Renal cortex interstitium (tissue), 3 donors: ENCODE data around the gene SMYD1. TPM values are rescaled to one million over a fixed set of nuclear protein-coding genes. Genes with fewer than 3 reads are reported as not detected.

Source experiments
- polyA plus RNA-seq, 3 donors: library from polyadenylated mRNA; unstranded; fragments of 120-200 nt; gene quantifications; one replicate each; pipeline ENCODE4 v1.2.1, GENCODE V29; 2013; ENCODE audit not compliant: insufficient read length in 3 of 3

The SMYD1 gene
- polyA plus RNA-seq, 3 donors, result 0.14 TPM; not detected in 2

Other genes starting within 250 kb of the SMYD1 start
- gene RGPD2, start 242.0 kb upstream of the SMYD1 start, polyA plus RNA-seq, result 1 to 10 TPM in 2 of 3 donors, under 1 TPM in 1; 0.79 to 5.8 (median 2.9) TPM
- gene RNU2-63P, start 51.3 kb upstream of the SMYD1 start, polyA plus RNA-seq, result not detected
- 10 to 100 TPM; 45.6 to 60.9 (median 54.0) TPM for gene KRCC1, start 12.0 kb upstream of the SMYD1 start, polyA plus RNA-seq
- 10 to 100 TPM; 15.0 to 33.2 (median 28.4) TPM for gene FABP1, start 60.2 kb downstream of the SMYD1 start, polyA plus RNA-seq
- 10 to 100 TPM; 22.1 to 60.0 (median 45.7) TPM for gene THNSL2, start 102.5 kb downstream of the SMYD1 start, polyA plus RNA-seq